Colonic mucosa (tissue), 4 donors: ENCODE results near the gene XKR7. TPM values are rescaled to one million over a fixed set of nuclear protein-coding genes. Genes with fewer than 3 reads are reported as not detected.

Experiments
- DNase-seq: peaks from one replicate; pipeline ENCODE4 v3.0.0-alpha.2; 2020
- H3K27ac ChIP-seq: fragments of 200-600 bp; one replicate; pipeline ENCODE4 v1.8.0; 2021
- H3K27me3 ChIP-seq: fragments of 200-600 bp; one replicate; pipeline ENCODE4 v1.8.0; 2021
- H3K36me3 ChIP-seq: fragments of 200-600 bp; one replicate; pipeline ENCODE4 v1.8.0; 2021
- H3K4me1 ChIP-seq: fragments of 200-600 bp; one replicate; pipeline ENCODE4 v1.8.0; 2021; ENCODE audit warnings: mild to moderate bottlenecking
- H3K4me3 ChIP-seq: fragments of 200-600 bp; one replicate; pipeline ENCODE4 v1.8.0; 2021
- H3K9ac ChIP-seq, 2 donors: one replicate each; pipeline ENCODE4 v1.7.0; 2013; ENCODE audit warnings: control low read depth in 2 of 2, low read depth in 2 of 2, low read length in 2 of 2
- H3K9me3 ChIP-seq: fragments of 200-600 bp; one replicate; pipeline ENCODE4 v1.8.0; 2021
- intact Hi-C: fragments of 100-400 bp; cut with DNase I; formaldehyde crosslinking; loops from one replicate; pipeline ENCODE4 v1.14.1; 2022
- total RNA-seq, 2 donors: library from RNA; stranded (reverse); fragmentation: NEBNext Ultra II Directional in 1 of 2; extraction: Animal tissue kit (Norgen Biotek cat#: 25700) in 1 of 2; gene quantifications; one replicate each; pipeline ENCODE4 v1.2.1, GENCODE V29; 2021
- TF ChIP-seq, protein P1 (sequence below): fragments of 200-600 bp; IDR thresholded peaks from one replicate; pipeline ENCODE4 v1.8.0; 2022; ENCODE audit warnings: antibody characterized with exemption, mild to moderate bottlenecking
- donor health status: healthy.
- donor health status: DM: no; HTN: no; CAD: no.
- donor health status: DM: no; HTN: no; CAD: no.

The XKR7 gene
- total RNA-seq, 2 donors from 2014 or later: 0.07 to 0.16 TPM

DNA sequence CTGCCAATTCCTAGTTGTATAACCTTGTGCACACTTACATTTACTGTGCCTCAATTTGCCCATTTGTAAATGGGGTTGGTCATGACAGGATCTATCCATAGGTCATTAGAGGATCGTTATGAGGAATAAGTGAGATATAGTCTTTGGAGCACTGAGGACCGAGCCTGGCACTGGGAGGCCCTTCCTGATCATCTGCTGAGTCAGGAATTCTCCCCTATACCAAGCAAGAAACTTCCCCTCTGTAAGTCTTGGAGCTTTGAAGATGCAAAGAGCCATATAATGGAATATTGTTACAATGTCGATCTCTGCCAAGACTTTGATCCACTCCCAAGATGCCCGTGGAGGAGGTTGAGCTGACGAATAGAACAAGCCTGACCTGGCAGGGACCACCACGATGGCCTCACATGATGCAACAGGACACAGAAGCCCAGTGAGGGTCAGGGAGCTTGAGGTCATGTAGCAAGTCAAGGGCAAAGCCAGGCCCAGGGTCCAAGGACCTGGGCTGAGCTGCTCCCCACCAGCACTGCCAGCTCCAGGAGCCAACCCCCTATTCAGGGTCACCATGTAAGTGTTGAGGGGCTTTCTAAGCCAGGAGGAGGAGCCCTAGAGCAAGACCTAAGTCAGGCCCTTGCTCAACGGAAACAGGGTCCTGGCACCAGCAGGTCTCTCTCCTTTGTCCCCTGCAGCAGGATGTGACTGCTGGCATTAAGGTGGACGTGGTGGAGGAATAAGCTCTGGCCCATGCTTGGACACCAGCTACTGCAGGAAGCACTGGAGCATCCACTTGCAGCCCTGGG lies 32.8 kb upstream of the XKR7 start:
- no peak overlapping the region for H3K27ac ChIP-seq
- H3K9ac ChIP-seq: no peak overlapping the region
- no peaks in the 10 kb centered on the region for H3K27me3 ChIP-seq
- no peak overlapping the region for H3K4me3 ChIP-seq
- no peaks in the 10 kb centered on the region for H3K4me1 ChIP-seq
- DNase-seq: no peak
- intact Hi-C loops: no loop called here
- TF ChIP-seq, protein P1, sequence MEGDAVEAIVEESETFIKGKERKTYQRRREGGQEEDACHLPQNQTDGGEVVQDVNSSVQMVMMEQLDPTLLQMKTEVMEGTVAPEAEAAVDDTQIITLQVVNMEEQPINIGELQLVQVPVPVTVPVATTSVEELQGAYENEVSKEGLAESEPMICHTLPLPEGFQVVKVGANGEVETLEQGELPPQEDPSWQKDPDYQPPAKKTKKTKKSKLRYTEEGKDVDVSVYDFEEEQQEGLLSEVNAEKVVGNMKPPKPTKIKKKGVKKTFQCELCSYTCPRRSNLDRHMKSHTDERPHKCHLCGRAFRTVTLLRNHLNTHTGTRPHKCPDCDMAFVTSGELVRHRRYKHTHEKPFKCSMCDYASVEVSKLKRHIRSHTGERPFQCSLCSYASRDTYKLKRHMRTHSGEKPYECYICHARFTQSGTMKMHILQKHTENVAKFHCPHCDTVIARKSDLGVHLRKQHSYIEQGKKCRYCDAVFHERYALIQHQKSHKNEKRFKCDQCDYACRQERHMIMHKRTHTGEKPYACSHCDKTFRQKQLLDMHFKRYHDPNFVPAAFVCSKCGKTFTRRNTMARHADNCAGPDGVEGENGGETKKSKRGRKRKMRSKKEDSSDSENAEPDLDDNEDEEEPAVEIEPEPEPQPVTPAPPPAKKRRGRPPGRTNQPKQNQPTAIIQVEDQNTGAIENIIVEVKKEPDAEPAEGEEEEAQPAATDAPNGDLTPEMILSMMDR: no peak
- no peaks in the 10 kb centered on the region for H3K36me3 ChIP-seq
- H3K9me3 ChIP-seq: no peaks in the 10 kb centered on the region

DNA sequence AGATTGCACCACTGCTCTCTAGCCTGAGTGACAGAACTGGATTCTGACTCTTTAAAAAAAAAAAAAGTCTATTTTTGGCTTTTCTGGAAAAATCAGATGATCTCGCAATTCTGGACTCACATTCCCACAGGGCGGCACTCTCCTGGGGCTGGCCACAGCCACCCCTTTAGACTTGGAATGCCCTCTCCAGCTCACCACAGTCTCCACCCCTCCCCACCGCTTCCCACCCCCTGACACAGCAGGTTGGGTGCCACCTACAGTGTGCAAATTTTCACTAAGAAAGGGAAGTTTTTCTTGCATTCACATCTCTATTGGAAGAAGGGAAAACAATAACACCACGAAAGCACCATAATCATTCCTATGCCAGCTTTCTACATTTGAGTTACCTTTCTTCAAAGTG lies 31.5 kb upstream of the XKR7 start:
- H3K36me3 ChIP-seq: no peaks in the 10 kb centered on the region
- TF ChIP-seq, protein P1: no peak
- no peak overlapping the region for H3K27ac ChIP-seq
- H3K27me3 ChIP-seq: no peaks in the 10 kb centered on the region
- no peaks in the 10 kb centered on the region for H3K4me1 ChIP-seq
- H3K9ac ChIP-seq: no peak overlapping the region
- no peaks in the 10 kb centered on the region for H3K9me3 ChIP-seq
- DNase-seq: no peak
- intact Hi-C loops: no loop called here
- H3K4me3 ChIP-seq: no peak overlapping the region

DNA sequence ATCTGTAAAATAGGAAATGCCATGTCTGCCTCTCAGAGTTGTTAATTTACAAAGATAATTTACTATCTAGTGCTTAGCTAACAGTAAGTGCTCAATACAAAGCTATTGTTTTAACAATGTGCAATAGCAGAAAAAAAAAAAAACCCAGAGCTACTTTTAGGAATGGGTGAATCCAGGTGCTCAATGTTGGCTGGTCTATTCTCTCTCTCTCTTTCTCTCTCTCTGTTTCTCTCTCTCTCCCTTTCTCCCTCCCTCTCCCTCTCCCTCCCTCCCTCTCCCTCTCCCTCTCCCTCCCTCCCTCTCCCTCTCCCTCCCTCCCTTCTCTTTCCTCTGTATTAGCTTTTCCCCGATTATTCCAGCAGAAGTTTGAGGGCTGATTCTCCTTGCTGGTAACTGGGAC lies 30.1 kb upstream of the XKR7 start:
- TF ChIP-seq, protein P1: no peak
- intact Hi-C loops: no loop called here
- no peak overlapping the region for H3K4me3 ChIP-seq

DNA sequence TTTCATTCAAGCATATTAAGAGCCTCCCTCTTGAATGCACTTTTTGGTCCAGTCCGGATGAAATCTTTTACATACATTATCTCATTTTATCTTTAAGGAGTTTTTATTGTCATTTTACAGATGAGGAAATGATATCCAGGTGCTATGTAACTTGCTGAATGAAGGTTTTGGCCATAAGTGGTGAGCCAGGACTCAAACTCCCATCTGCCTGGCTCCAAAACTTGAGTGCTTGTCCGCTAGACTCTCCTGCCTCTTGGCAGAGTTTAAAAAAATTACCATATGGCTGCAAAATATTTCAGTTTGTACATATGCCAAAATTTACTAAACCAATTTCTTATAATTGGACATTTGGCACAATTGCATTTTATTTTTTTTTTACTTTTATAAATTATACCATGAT lies 28.3 kb upstream of the XKR7 start:
- intact Hi-C loops: no loop called here
- Histone ChIP-seq H3K4me3 (no peak overlapping the region), H3K9me3 (no peaks in the 10 kb centered on the region), H3K36me3 (no peaks in the 10 kb centered on the region), H3K4me1 (no peaks in the 10 kb centered on the region), H3K27ac (no peak overlapping the region), H3K27me3 (no peaks in the 10 kb centered on the region), H3K9ac (no peak overlapping the region)
- TF ChIP-seq, protein P1: no peak
- DNase-seq: no peak

More for the DNA sequence above, 30.1 kb upstream of the XKR7 start:
- Histone ChIP-seq H3K4me1 (no peaks in the 10 kb centered on the region), H3K27ac (no peak overlapping the region), H3K36me3 (no peaks in the 10 kb centered on the region), H3K27me3 (no peaks in the 10 kb centered on the region), H3K9me3 (no peaks in the 10 kb centered on the region), H3K9ac (no peak overlapping the region)
- no peak for DNase-seq

DNA sequence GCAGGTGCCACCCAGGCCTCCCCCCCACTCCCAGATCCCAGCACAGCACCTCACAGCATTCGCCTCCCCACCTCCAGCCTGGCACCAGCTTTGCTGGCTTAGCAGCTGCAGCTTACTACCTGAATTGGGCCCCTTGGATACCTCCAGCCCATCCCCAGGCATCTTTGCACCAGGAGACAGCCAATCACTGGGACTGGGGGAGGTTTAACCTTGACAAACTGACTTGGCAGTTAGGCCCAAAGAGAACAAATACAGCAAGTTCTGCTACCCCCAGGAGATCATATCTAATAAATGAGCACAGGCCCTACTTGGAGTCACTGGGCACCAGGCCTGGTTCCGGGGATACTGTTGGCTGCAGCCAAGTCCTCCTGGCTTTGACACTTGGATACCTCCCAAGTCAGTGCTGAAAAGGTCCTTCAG lies 24.9 kb upstream of the XKR7 start:
- no peak for DNase-seq
- intact Hi-C loops: no loop called here
- no peaks in the 10 kb centered on the region for H3K27me3 ChIP-seq
- no peak overlapping the region for H3K4me3 ChIP-seq
- TF ChIP-seq, protein P1: no peak
- H3K27ac ChIP-seq: no peak overlapping the region
- H3K36me3 ChIP-seq: no peaks in the 10 kb centered on the region
- no peak overlapping the region for H3K9ac ChIP-seq
- no peaks in the 10 kb centered on the region for H3K4me1 ChIP-seq
- H3K9me3 ChIP-seq: no peaks in the 10 kb centered on the region
